GM21515 (cell line): ENCODE data around the gene JARID2.

Source experiments
- ATAC-seq: cut with Tn5 transposase; IDR thresholded peaks from one replicate; pipeline ENCODE4 v1.9.1; 2021; ENCODE audit not compliant: unreplicated experiment

The JARID2 gene

GRCh38 chr6:15434263-15434662 is 188.4 kb downstream of the JARID2 start:
- no peak for ATAC-seq

GRCh38 chr6:15434823-15435380 is 189.0 kb downstream of the JARID2 start:
- no peak for ATAC-seq

DNA sequence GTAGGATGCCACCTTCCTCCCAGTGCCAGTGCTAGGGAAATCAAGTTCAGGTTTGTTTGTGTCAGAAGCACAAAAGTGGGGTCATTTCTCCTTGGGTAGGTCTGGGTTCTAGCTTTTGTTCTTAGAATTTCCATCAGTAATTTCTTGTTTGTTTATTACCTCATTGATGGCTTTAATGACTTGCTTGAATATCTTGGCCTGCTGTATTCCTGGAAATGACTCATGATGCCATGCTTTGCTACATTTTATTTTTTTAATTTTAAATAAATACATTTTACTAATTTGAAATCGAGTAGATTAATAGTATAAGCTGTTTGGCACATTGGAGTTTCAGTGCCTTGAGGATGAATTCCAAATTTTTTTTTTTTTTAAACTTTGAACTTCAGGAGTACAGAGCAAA is 189.6 kb downstream of the JARID2 start:
- ATAC-seq = no peak

- no peak for ATAC-seq
Observed at GRCh38 chr6:15436451-15436850, 190.6 kb downstream of the JARID2 start.

DNA sequence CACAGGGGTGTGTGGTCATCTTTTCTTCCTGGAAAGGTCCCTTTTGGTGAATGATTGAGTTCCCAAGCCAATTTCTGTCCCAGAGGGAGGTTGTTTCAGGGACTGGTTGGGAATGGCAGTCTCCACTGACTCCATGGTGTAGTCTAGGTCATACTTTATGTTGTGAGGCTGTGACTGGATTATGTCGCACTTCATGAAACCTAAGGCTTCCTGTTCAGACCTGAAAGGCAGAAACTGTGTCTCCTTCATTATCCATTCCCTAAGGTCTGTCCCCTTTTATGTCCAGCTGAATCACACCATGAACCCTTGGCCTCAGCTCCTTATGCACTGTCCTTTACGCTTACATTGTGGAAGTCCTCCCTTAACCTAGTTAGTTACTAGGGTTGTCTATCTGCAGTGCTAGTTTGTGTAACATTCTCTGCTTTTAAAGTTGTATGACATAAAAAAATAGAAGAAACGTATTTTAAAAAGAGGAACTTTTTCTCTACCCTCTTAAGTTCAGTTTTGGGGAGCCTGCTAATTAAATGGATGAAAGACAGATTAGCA is 191.3 kb downstream of the JARID2 start:
- ATAC-seq = no peak

- ATAC-seq = no peak
Observed at GRCh38 chr6:15439410-15440025, 193.6 kb downstream of the JARID2 start.

GRCh38 chr6:15440040-15440439 is 194.2 kb downstream of the JARID2 start:
- ATAC-seq = no peak

- no peak for ATAC-seq
Observed at GRCh38 chr6:15441215-15441868, 195.5 kb downstream of the JARID2 start.

DNA sequence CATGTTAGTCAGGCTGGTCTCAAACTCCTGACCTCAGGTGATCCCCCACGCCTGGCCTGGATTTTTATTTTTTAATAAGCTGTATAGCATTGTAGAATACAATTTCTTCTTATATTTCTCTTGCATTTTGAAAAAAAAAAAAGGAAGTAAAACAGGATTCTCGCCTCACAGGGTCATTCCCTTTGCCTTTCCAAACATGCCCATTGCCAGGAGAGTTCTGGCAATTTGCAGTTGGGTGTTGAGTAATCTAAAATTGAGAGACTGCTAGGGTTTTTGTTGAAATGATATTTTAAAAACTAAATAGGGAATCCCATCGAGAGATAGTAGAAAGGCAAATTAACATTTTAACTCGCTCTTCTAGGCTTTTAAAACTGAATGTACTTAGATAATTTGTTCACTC is 196.1 kb downstream of the JARID2 start:
- ATAC-seq = no peak

GRCh38 chr6:15442467-15442866 is 196.6 kb downstream of the JARID2 start:
- no peak for ATAC-seq

DNA sequence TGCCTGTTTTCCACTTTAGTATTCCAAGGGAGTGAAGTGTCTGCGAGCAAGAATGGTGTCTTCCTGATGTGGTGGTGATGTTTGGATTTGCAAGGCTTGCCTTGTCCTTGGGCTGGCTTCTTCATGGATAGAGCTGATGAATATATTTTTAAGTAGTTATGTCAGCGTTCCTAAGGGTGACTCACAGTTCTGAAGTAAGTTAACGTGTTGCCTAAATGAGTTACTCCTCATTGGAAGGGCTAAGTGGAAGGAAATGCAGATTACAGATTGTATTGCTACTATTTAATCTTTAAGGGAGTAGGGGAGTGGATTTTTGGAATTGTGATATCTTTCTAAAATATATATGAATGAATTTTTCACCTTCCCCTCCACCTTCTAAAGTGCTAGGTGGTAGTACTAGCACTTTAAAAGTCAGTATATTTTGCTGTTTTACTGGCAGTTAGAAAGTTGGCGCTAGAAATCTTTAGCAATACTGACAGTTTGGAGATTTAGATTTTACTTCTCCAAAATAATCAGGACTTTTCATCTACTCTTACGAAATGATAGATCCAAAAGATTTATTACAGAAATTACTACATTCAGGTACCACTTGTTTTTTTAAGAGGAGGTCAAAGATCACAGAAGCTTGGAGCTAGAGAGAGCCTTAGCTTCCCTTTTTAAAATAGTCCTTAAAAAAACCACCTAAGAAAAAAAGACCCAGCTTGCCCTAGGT is 197.4 kb downstream of the JARID2 start:
- no peak for ATAC-seq

- ATAC-seq = no peak
Observed at GRCh38 chr6:15444081-15444731, 198.3 kb downstream of the JARID2 start.

GRCh38 chr6:15444881-15445280 is 199.0 kb downstream of the JARID2 start:
- ATAC-seq = no peak

- ATAC-seq = no peak
Observed at GRCh38 chr6:15447546-15448267, 201.8 kb downstream of the JARID2 start.

- no peak for ATAC-seq
Observed at GRCh38 chr6:15449011-15449410, 203.1 kb downstream of the JARID2 start.

- ATAC-seq = no peak
Observed at GRCh38 chr6:15451738-15452137, 205.9 kb downstream of the JARID2 start.

- no peak for ATAC-seq
Observed at GRCh38 chr6:15452182-15452941, 206.5 kb downstream of the JARID2 start.

GRCh38 chr6:15453186-15453585 is 207.3 kb downstream of the JARID2 start:
- no peak for ATAC-seq

DNA sequence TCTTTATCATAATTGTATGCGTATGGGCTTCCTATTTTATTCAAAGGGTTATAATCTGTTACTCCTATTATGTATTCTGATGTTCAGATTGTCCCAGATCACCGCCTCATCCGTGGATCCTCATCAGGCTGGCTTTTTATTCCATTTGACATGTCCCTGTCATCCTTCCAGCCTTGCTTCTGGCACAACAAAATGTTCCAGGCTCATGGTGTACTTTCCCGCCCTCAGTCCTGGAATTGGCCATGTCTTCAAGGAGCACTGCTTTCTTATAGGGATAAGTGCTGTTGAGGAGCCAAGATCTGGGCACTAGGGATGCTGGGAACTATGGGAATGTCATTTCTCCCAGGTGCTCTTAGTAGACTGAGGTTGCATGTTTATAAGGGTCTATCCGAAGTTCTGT is 207.8 kb downstream of the JARID2 start:
- no peak for ATAC-seq

DNA sequence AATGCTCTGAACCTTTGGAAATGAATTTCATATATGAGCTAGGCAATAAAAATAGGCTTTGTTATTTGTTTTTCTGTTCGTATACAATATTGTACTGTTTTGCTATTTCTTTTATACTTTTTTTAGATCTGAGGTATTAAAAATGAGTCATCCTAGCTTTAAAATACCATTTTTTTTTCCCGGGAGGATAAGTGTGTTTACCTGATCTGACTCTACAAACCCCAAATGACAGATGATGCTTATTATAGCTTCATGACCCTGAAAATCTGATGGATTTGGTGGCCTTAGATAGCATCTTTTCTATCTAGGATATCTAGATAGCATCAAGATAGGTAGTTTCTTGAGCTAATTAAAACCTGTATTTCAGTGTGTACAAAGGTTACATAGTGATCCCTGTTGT is 210.6 kb downstream of the JARID2 start:
- ATAC-seq = no peak
